Heart right ventricle (tissue), 16 donors: ENCODE measurements around the gene ACYP2. TPM values are rescaled to one million over a fixed set of nuclear protein-coding genes. Genes with fewer than 3 reads are reported as not detected.
A peak's percentile ranks its signal among the peaks of the same experiment; 100 is the strongest.

Experiments
- ATAC-seq, 8 donors: fragments of 200-7000 bp; cut with Tn5 transposase; one replicate each; pipeline ENCODE4 v1.9.1; 2020; ENCODE audit warnings: mild to moderate bottlenecking in 8 of 8, moderate library complexity in 8 of 8, moderate number of reproducible peaks in 1 of 8
- DNase-seq, 2 donors: peaks; one replicate each; pipeline ENCODE4 v3.0.0-alpha.2; 2020
- H3K27ac ChIP-seq, 10 donors: fragments of 200-600 bp; sonication (generic) in 2 of 10; one replicate each; pipeline versions ENCODE4 v1.5.0 to v1.8.0; 2020 to 2022; ENCODE audit warnings: mild to moderate bottlenecking in 3 of 10
- H3K27me3 ChIP-seq, 7 donors: fragments of 200-600 bp; one replicate each; pipeline ENCODE4 v1.8.0; 2021 to 2022; ENCODE audit warnings: mild to moderate bottlenecking in 2 of 7
- H3K36me3 ChIP-seq, 9 donors: fragments of 200-600 bp; sonication (generic) in 1 of 9; one replicate each; pipeline versions ENCODE4 v1.5.0 to v1.8.0; 2020 to 2022; ENCODE audit warnings: mild to moderate bottlenecking in 2 of 9
- H3K4me1 ChIP-seq, 9 donors: fragments of 200-600 bp; sonication (generic) in 1 of 9; one replicate each; pipeline versions ENCODE4 v1.5.0 to v1.8.0; 2020 to 2022; ENCODE audit warnings: mild to moderate bottlenecking in 4 of 9
- H3K4me3 ChIP-seq, 10 donors: fragments of 200-600 bp; sonication (generic) in 2 of 10; one replicate each; pipeline versions ENCODE4 v1.5.0 to v1.8.0; 2020 to 2022; ENCODE audit warnings: mild to moderate bottlenecking in 7 of 10, moderate library complexity in 2 of 10
- H3K9me3 ChIP-seq, 11 donors: fragments of 200-600 bp in 10 of 11; sonication (generic) in 2 of 11; one replicate each; pipeline versions ENCODE4 v1.5.0 to v1.8.0; 2013 to 2022; ENCODE audit warnings: mild to moderate bottlenecking in 2 of 11, control low read depth in 1 of 11, moderate library complexity in 1 of 11
- CTCF ChIP-seq, 9 donors: fragments of 200-600 bp; sonication (generic) in 2 of 9; IDR thresholded peaks; one replicate each; pipeline versions ENCODE4 v1.5.0 to v1.8.0; 2021 to 2022; ENCODE audit warnings: antibody characterized with exemption in 9 of 9, mild to moderate bottlenecking in 5 of 9, moderate library complexity in 1 of 9
- WGBS, 2 donors: extraction: QIAGEN DNeasy Blood & Tissue Kit; methylation state at CpG; one replicate each; pipeline ENCODE4 v1.1.7; 2013; ENCODE audit warnings: inconsistent platforms in 1 of 2; 5-methylcytosine and 5-hydroxymethylcytosine counted together
- intact Hi-C, 10 donors: fragments of 100-400 bp; cut with DNase I; formaldehyde crosslinking; loops; one replicate each; pipeline versions ENCODE4 v1.11.1 to v1.14.2; 2022
- polyA plus RNA-seq, 2 donors: library from polyadenylated mRNA; stranded (reverse); fragments of 200-250 nt; gene quantifications; one replicate each; pipeline ENCODE4 v1.2.3, GENCODE V29; 2013
- total RNA-seq, 10 donors: library from RNA; stranded (reverse); fragmentation: NEBNext Ultra II Directional in 3 of 10; extraction: Animal tissue kit (Norgen Biotek cat#: 25700) in 3 of 10; gene quantifications; one replicate each; pipeline versions ENCODE4 v1.2.1 to v1.2.4, GENCODE V29; 2021 to 2023
- donor health status: Arrhythmogenic right ventricular cardiomyopathy.
- donor health status: ischemic (EF 13 %, LVEDD 7.1; RV severe dilation, severe dysfunction).
- donor health status: healthy with polysubstance abuse.
- donor health status: DM: no; HTN: yes; CAD: no.
- donor health status: DM: no; HTN: no; CAD: no.
- donor health status: ischemic (EF 25% LVEDD 6.9; RV normal size, moderate dysfunction).
- donor health status: ischemic (EF 25% LVEDD 5.7; RV mildly dilated, moderate dysfunction).
- donor health status: healthy.
- donor health status: DM: yes; HTN: yes; CAD: no.
- donor health status: Ischemic cardiomyopathy.
- donor health status: ischemic (EF 35%, LVEDD 5.7; RV mildly dilated, moderate dysfunction).
- donor health status: nonischemic (EF 11% LVEDD 7.7; RV severe dilation, severe dysfunction).
- donor health status: DM: yes; HTN: yes; CAD: no.
- donor health status: PGD.
- donor health status: ischemic (EF 29% LVEDD 5.4; RV normal size, mild dysfunction).
- donor health status: nonischemic (EF 23%, LVEDD 6.1; RV moderate dilation, normal function).

ACYP2 gene
- total and polyA plus RNA-seq, 12 donors = 45.7 to 87.1 (median 74.3) TPM

- TF ChIP-seq CTCF (IDR thresholded peaks at IDR 0.05) = no peak
- intact Hi-C loops = loop anchor here in 2 of 10 donors (10.0 kb wide), 1 partner anchor 112 kb away; no protein-coding TSS in a partner anchor
- peak overlapping the region in 2 of 10 donors; percentile 13 to 31 for H3K27ac ChIP-seq
- H3K4me1 ChIP-seq = peaks cover 2 to 29% (median 22%) of the 10 kb centered on the region in 9 donors
- H3K27me3 ChIP-seq = no peaks in the 10 kb centered on the region
- ATAC-seq (peak in 6 of 8 donors; percentile 31 to 83 (median 61)), DNase-seq (no peak)
- WGBS, 2 donors = 56 to 63% methylated on average over 1 of the region's 1 CpG
- no peak overlapping the region for H3K4me3 ChIP-seq
- H3K9me3 ChIP-seq = peaks cover 0 to 27% (median 8%) of the 10 kb centered on the region in 11 donors
- H3K36me3 ChIP-seq = no peaks in the 10 kb centered on the region
Measured at GRCh38 chr2:54212456-54212855, 97.0 kb downstream of the ACYP2 start.

DNA sequence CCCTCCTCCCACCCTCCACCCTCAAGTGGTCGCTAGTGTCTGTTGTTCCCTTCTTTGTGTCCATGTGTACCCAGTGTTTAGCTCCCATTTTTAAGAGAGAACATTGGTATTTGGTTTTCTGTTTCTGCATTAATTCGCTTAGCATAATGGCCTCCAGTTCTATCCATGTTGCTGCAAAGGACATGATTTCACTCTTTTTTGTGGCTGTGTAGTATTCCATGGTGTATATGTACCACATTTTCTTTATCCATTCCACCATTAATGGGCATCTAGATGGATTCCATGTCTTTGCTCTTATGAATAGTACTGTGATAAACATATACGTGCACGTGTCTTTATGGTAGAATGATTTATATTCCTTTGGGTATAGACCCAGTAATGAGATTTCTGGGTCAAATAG, 97.7 kb downstream of the ACYP2 start:
- DNase-seq (no peak), ATAC-seq (no peak)
- peaks cover 0 to 27% (median 8%) of the 10 kb centered on the region in 11 donors for H3K9me3 ChIP-seq
- no peaks in the 10 kb centered on the region for H3K27me3 ChIP-seq
- no peaks in the 10 kb centered on the region for H3K36me3 ChIP-seq
- peaks cover 0 to 23% (median 16%) of the 10 kb centered on the region in 9 donors for H3K4me1 ChIP-seq
- H3K4me3 ChIP-seq = no peak overlapping the region
- intact Hi-C loops = loop anchor here in 2 of 10 donors (10.0 kb wide), 1 partner anchor 112 kb away; no protein-coding TSS in a partner anchor
- TF ChIP-seq CTCF (IDR thresholded peaks at IDR 0.05) = no peak
- WGBS, 2 donors = 97 to 99% methylated on average over 4 of the region's 4 CpGs
- peak overlapping the region in 1 of 10 donors; percentile 31 for H3K27ac ChIP-seq

- ATAC-seq (peak in 4 of 8 donors; percentile 36 to 77 (median 50)), DNase-seq (no peak)
- H3K4me1 ChIP-seq = peaks cover 0 to 44% (median 24%) of the 10 kb centered on the region in 9 donors
- H3K36me3 ChIP-seq = no peaks in the 10 kb centered on the region
- 67 to 70% methylated on average over 2 of the region's 2 CpGs for WGBS, 2 donors
- H3K4me3 ChIP-seq = no peak overlapping the region
- H3K27ac ChIP-seq = peak overlapping the region in 1 of 10 donors; percentile 32
- no peaks in the 10 kb centered on the region for H3K27me3 ChIP-seq
- no peaks in the 10 kb centered on the region for H3K9me3 ChIP-seq
- TF ChIP-seq CTCF (IDR thresholded peaks at IDR 0.05) = no peak
- intact Hi-C loops = no loop called here
Measured at GRCh38 chr2:54224997-54225396, 109.6 kb downstream of the ACYP2 start.

- 37 to 54% methylated on average over 2 of the region's 2 CpGs for WGBS, 2 donors
- intact Hi-C loops = no loop called here
- H3K36me3 ChIP-seq = no peaks in the 10 kb centered on the region
- DNase-seq (no peak), ATAC-seq (peak in 5 of 8 donors; percentile 12 to 52 (median 39))
- TF ChIP-seq CTCF (IDR thresholded peaks at IDR 0.05) = no peak
- H3K4me1 ChIP-seq = peaks cover 0 to 44% (median 24%) of the 10 kb centered on the region in 9 donors
- H3K9me3 ChIP-seq = no peaks in the 10 kb centered on the region
- H3K4me3 ChIP-seq = no peak overlapping the region
- H3K27me3 ChIP-seq = no peaks in the 10 kb centered on the region
- H3K27ac ChIP-seq = peak overlapping the region in 2 of 10 donors; percentile 1 to 17
Measured at GRCh38 chr2:54226260-54226659, 110.8 kb downstream of the ACYP2 start.
